AG04450 (cell line): ENCODE measurements around the gene NME5. TPM values are rescaled to one million over a fixed set of nuclear protein-coding genes. Genes with fewer than 3 reads are reported as not detected.

Source experiments
- CTCF ChIA-PET: fragments of 300-600, 350-600 bp; formaldehyde crosslinking; extraction: SDS; loops from one replicate; lab custom pipeline; 2022; ENCODE audit warnings: antibody characterized with exemption, inconsistent platforms; lab: Charles Lee
- POLR2A ChIA-PET: fragments of 350-600 bp; formaldehyde crosslinking; extraction: SDS; loops from one replicate; lab custom pipeline; 2021; ENCODE audit warnings: antibody characterized with exemption, inconsistent platforms; lab: Yijun Ruan, JAX
- DNase-seq: peaks from one replicate; pipeline ENCODE4 v3.0.0-alpha.2; 2011; ENCODE audit warnings: low read depth, low spot score
- H3K27ac ChIP-seq: one replicate; pipeline ENCODE4 v1.5.1; 2012; ENCODE audit warnings: low read depth, low read length, control low read depth
- H3K27me3 ChIP-seq: one replicate; pipeline ENCODE4 v1.6.0; 2012; ENCODE audit warnings: low read length; ENCODE audit not compliant: control insufficient read depth, insufficient read depth
- H3K4me3 ChIP-seq: 2 replicates; pipeline ENCODE4 v1.5.1; 2011; ENCODE audit warnings: mild to moderate bottlenecking, low read depth, low read length, control low read depth
- H3K9me3 ChIP-seq: 2 replicates; pipeline ENCODE4 v1.5.1; 2012; ENCODE audit warnings: low read length; ENCODE audit not compliant: control insufficient read depth, insufficient read depth
- CTCF ChIP-seq: IDR thresholded peaks from 2 replicates; pipeline ENCODE4 v1.5.1; 2011; ENCODE audit warnings: low read depth, low read length, control low read depth, inconsistent platforms
- polyA plus RNA-seq: library from polyadenylated mRNA; depleted of rRNA; stranded (reverse); fragments of >200 nt; gene quantifications from 2 replicates; pipeline ENCODE4 v1.2.3, GENCODE V29; 2011

The NME5 gene
- polyA plus RNA-seq, 1 experiment = 0.43 TPM

- no peak for DNase-seq
- no peak overlapping the region for H3K27ac ChIP-seq
- POLR2A ChIA-PET = no interaction called here
- no peaks in the 10 kb centered on the region for H3K9me3 ChIP-seq
- CTCF ChIA-PET = interaction anchor here (0.9 to 2.7 kb wide), 3 partner anchors 25 to 67 kb away, joined by 5 to 10 read pairs (median 9); no protein-coding TSS in a partner anchor
- H3K27me3 ChIP-seq = peaks cover 4% of the 10 kb centered on the region
- no peak overlapping the region for H3K4me3 ChIP-seq
- no peak for TF ChIP-seq CTCF
These were observed 36.5 kb downstream of the NME5 start for GRCh38 chr5:138102454-138103318.

- H3K27ac ChIP-seq = no peak overlapping the region
- peaks cover 19% of the 10 kb centered on the region for H3K27me3 ChIP-seq
- TF ChIP-seq CTCF = no peak
- no peaks in the 10 kb centered on the region for H3K9me3 ChIP-seq
- ChIA-PET POLR2A (no interaction called here), CTCF (interaction anchor here (1.1 to 1.2 kb wide), 2 partner anchors 20 to 37 kb away, joined by 4 read pairs; no protein-coding TSS in a partner anchor)
- no peak overlapping the region for H3K4me3 ChIP-seq
- DNase-seq = no peak
These were observed 42.0 kb downstream of the NME5 start for GRCh38 chr5:138096997-138097828.

GRCh38 chr5:138096363-138096762 is 42.9 kb downstream of the NME5 start:
- peaks cover 19% of the 10 kb centered on the region for H3K27me3 ChIP-seq
- no peaks in the 10 kb centered on the region for H3K9me3 ChIP-seq
- no peak overlapping the region for H3K4me3 ChIP-seq
- no peak for TF ChIP-seq CTCF
- no peak for DNase-seq
- ChIA-PET CTCF (interaction anchor here (1.1 to 1.2 kb wide), 3 partner anchors 19 to 37 kb away, joined by 4 to 6 read pairs (median 4); no protein-coding TSS in a partner anchor), POLR2A (interaction anchor here (0.6 kb wide), 1 partner anchor 456 kb away, joined by 4 read pairs; no protein-coding TSS in a partner anchor)
- H3K27ac ChIP-seq = no peak overlapping the region

GRCh38 chr5:138095100-138095907 is 43.9 kb downstream of the NME5 start:
- H3K27ac ChIP-seq = no peak overlapping the region
- no peak for TF ChIP-seq CTCF
- no peak for DNase-seq
- ChIA-PET CTCF (interaction anchor here (0.8 to 1.2 kb wide), 2 partner anchors 18 kb away, joined by 3 to 6 read pairs; no protein-coding TSS in a partner anchor), POLR2A (no interaction called here)
- no peaks in the 10 kb centered on the region for H3K9me3 ChIP-seq
- H3K4me3 ChIP-seq = no peak overlapping the region
- H3K27me3 ChIP-seq = peaks cover 19% of the 10 kb centered on the region
